Skin epidermis (tissue), 12 donors: ENCODE results near the gene SDF2.

ENCODE experiments used
- H3K27ac ChIP-seq, 21 experiments: fragments of 200-600 bp; sonication (generic) in 11 of 21; one replicate each; pipeline ENCODE4 v1.5.0; 2020; ENCODE audit warnings: mild to moderate bottlenecking in 3 of 21, inconsistent platforms in 2 of 21, moderate library complexity in 2 of 21
- H3K4me3 ChIP-seq, 7 experiments: fragments of 200-600 bp; sonication (generic) in 2 of 7; one replicate each; pipeline ENCODE4 v1.5.0; 2020; ENCODE audit warnings: inconsistent platforms in 2 of 7, mild to moderate bottlenecking in 2 of 7, moderate library complexity in 1 of 7

SDF2 gene

DNA sequence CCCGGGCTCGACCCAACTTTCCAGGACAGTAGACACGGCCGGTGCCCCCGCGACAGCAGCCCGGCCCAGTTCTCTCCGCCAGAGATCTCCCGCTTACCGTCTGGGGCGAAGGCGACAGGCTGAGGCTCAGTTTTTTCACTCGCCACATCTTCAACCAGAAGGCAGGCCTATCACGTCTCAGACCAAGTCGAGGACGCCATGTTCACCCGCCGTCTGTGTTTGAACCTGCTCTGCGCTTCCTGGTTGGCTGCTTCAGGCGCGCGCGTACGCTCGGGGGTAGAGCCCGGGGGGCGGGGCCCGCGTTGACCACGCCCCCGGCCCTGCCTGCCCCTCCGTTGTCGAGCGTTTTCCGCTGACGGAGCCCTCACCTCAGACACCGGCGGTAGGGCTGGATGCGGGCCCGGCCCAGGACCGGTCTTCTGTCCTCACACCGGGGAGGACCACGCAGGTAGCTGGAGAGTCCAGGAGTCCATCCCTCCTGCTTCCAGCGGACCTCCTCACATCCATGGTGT, 62.9 kb downstream of the SDF2 start, which contains the start of gene SPAG5:
SPAG5 (minus strand) TSS at position 227 of the 512 bp plus-strand sequence; CDS start at position 148, 79 bp downstream.
- H3K4me3 ChIP-seq = peak within 1 kb of the TSS; percentile 48 to 70 (median 55)
- H3K27ac ChIP-seq = peak within 1 kb of the TSS in 20 of 21 experiments; percentile 74 to 98 (median 88)

DNA sequence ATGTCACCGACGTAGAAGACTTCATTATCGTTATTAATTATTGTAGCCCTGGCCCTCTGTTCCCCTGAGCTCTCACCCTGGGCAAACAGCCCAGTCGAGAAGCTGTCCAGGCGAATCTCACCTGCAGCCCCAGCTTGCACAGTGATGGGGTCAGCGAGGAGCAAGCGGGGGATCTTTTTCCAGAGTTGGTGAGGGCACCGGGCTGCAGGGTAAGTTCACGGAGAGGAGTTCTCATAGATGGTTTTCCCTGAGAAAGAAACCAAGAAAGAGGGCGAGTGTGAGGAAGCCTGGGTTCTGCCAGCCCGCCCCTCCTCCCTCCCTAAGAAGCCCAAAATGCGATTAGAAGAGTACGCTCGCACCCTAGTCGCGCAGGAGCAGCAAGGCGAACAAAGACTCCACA, 63.3 kb downstream of the SDF2 start:
- peak overlapping the region; percentile 48 to 70 (median 55) for H3K4me3 ChIP-seq
- H3K27ac ChIP-seq = peak overlapping the region in 13 of 21 experiments; percentile 44 to 98 (median 89)
